HUES64 (cell line): ENCODE data around the gene MRPL23.

ENCODE experiments used
- H3K27ac ChIP-seq: 2 replicates; pipeline ENCODE4 v1.7.0; 2013; ENCODE audit warnings: low read depth, low read length, inconsistent platforms
- H3K27me3 ChIP-seq: 2 replicates; pipeline ENCODE4 v1.6.1; 2013; ENCODE audit warnings: mild to moderate bottlenecking, low read length; ENCODE audit not compliant: insufficient read depth
- H3K36me3 ChIP-seq: 2 replicates; pipeline ENCODE4 v1.6.1; 2013; ENCODE audit warnings: mild to moderate bottlenecking, low read length; ENCODE audit not compliant: insufficient read depth
- H3K4me1 ChIP-seq: 2 replicates; pipeline ENCODE4 v1.6.1; 2013; ENCODE audit warnings: mild to moderate bottlenecking, low read length, moderate library complexity; ENCODE audit not compliant: insufficient read depth
- H3K4me3 ChIP-seq: 2 replicates; pipeline ENCODE4 v1.5.1; 2013; ENCODE audit warnings: mild to moderate bottlenecking, low read length, moderate library complexity
- H3K9ac ChIP-seq: 2 replicates; pipeline ENCODE4 v1.6.1; 2013; ENCODE audit warnings: mild to moderate bottlenecking, low read depth, low read length
- H3K9me3 ChIP-seq: 2 replicates; pipeline ENCODE4 v1.6.1; 2013; ENCODE audit warnings: low read depth, low read length; ENCODE audit not compliant: insufficient read depth
- WGBS: fragments of 150-250, 120-280 bp; methylation state at CpG from one replicate; pipeline ENCODE4 v1.1.7; 2013; ENCODE audit warnings: missing lambda C conversion rate; 5-methylcytosine and 5-hydroxymethylcytosine counted together

The MRPL23 gene

DNA sequence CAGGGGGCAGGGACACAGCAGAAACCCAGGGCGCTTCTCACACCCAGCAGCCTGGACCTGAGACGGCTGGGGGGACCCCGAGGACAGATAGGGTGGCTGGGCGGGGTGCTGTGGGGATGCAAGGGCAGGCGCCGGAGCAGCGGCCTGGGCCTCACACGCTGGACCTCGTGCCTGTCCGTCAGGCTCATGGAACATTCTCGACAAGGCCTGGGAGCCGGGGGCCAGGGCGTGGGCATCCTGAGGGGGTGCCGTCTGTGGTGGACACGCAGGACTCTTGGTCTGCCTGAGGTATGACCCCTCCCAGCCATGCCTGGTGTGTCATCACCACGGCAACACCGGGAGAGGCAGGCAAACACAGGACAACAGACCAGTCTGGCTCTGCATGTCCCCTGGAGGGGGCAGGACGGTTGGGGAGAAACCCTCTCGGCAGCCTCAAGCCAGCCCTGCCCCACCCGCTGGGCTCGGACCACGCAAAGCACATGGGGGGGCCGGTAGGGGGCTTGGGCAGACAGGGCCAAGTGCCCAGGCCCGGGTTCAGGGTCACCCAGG lies 21.4 kb downstream of the MRPL23 start:
- Histone ChIP-seq H3K27ac (no peak overlapping the region), H3K4me1 (no peaks in the 10 kb centered on the region), H3K9me3 (no peaks in the 10 kb centered on the region), H3K4me3 (no peak overlapping the region), H3K36me3 (no peaks in the 10 kb centered on the region), H3K9ac (no peak overlapping the region), H3K27me3 (no peaks in the 10 kb centered on the region)
- WGBS: no CpG with 5 or more reads among the region's 24 CpGs

DNA sequence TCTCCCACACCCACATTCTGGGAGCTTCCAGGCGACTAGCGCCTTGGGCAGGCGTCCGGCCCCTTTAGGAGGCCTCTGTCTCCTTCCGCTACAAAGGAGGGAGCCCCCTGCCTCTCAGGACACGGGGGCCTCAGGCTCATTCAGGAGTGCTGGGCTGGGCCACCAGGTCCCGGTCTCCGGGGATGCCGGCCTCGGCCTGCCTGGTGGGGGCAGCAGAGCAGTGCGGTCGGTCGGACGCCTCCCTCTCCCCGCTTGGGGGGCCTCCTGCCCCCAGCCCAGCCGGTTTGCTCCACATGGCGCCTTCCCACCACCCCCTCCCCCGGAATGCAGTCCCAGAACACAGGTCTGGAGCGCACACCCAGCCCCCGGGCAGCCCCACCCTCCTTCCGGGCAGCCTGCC lies 21.9 kb downstream of the MRPL23 start:
- Histone ChIP-seq H3K27ac (no peak overlapping the region), H3K4me3 (no peak overlapping the region), H3K4me1 (no peaks in the 10 kb centered on the region), H3K27me3 (no peaks in the 10 kb centered on the region), H3K9me3 (no peaks in the 10 kb centered on the region), H3K9ac (no peak overlapping the region), H3K36me3 (no peaks in the 10 kb centered on the region)
- WGBS: no CpG with 5 or more reads among the region's 21 CpGs

DNA sequence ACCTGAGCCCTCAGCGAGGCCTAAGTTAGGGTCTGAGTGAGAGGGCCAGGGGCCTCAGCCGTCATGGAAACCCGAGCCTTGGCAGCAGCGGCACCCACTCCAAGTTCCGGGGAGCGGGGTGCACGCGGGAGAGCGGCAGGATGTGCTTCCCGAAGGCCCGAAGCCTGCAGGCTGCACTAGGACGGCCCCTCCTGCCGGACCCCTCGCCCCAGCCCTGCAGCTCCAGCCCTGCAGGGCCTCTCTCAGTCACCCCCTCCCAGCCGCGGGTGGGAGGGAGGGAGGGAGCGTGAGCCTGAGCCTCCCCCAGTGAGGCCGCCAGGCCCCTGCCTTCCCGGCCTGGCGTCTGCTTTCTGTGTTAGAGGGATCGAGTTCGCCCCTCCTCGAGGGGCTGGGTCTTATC lies 22.6 kb downstream of the MRPL23 start:
- H3K4me3 ChIP-seq: no peak overlapping the region
- H3K9me3 ChIP-seq: no peaks in the 10 kb centered on the region
- H3K9ac ChIP-seq: no peak overlapping the region
- no peaks in the 10 kb centered on the region for H3K27me3 ChIP-seq
- WGBS: no CpG with 5 or more reads among the region's 23 CpGs
- no peak overlapping the region for H3K27ac ChIP-seq
- no peaks in the 10 kb centered on the region for H3K36me3 ChIP-seq
- no peaks in the 10 kb centered on the region for H3K4me1 ChIP-seq

DNA sequence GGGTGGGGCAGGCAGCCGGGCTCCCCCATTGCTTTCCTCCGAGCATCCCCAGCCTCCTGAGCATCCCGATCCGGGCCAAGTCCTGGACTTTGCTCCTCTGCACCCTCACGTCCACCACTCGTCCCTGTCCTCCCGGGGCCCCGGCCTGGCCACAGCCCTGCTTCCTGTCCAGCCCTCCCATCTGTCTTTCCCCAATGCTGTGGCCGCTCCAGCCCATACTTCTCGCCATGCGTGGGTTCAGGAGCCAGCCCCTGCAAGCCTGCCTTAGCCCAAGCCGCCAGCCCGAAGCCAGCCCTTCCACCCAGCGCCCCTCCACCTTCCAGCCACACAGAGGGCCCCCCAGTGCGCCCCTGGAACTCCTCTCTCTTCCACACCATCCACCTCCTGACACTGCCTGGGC lies 23.8 kb downstream of the MRPL23 start:
- Histone ChIP-seq H3K27ac (no peak overlapping the region), H3K4me3 (no peak overlapping the region), H3K27me3 (no peaks in the 10 kb centered on the region), H3K9me3 (no peaks in the 10 kb centered on the region), H3K9ac (no peak overlapping the region), H3K36me3 (no peaks in the 10 kb centered on the region), H3K4me1 (no peaks in the 10 kb centered on the region)
- WGBS: 94% methylated on average over 9 of the region's 15 CpGs

DNA sequence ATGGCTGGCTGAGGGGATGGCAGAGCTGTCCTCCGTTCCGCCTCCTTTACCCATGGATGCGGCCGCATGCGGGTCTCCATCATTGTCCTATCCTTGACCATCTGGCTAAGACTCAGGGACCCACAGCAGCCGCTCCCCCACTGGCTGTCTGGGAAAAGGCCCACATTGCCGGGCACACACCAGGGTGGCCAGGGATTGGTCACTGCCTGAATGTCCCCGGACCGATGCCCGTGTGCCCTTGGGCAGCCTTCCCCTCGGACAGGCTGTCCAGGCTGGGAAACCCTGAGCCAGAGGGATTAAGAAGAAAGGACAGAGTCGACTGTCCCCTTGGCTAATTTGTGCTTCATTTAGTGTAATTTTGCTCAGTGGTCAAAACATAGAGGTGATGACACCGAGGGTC lies 28.1 kb downstream of the MRPL23 start:
- Histone ChIP-seq H3K9ac (no peak overlapping the region), H3K36me3 (no peaks in the 10 kb centered on the region), H3K9me3 (no peaks in the 10 kb centered on the region), H3K27ac (no peak overlapping the region), H3K27me3 (no peaks in the 10 kb centered on the region), H3K4me3 (no peak overlapping the region), H3K4me1 (no peaks in the 10 kb centered on the region)
- no CpG with 5 or more reads among the region's 13 CpGs for WGBS

DNA sequence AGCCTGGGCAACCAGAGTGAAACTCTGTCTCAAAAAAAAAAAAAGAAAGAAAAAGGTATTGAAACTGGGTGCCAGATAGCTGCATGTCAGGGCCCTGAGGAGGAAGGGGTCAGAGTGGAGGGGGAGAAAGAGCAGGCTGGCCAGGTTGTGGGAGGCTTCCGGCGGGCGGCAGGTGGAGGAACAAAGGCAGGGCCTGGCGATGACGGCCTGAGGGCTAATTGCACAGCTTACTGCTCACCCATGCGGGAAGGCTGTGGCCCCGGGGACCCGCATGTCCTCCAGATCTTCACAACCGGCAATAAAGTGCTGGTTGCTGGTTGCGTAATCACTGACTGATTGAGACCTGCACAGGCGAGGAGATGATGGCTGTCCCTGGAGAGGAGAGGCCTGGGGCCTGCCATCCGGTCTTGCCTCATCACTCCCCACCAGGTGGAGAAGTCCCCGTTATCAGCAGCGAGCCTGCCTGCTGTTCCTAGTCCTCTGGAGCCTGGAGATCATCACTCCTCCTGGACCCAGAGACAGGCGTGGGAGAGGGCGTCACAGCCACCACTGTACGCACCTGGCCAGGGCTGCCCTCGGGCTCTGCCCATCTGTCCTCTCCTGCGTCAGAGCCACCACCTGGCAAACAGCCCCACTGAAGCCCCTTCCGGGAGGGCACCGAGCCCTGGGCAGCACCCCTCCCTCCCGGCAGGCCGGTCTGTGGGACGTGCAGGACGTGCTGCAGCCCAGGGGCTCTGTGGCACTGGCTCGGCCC lies 31.8 kb downstream of the MRPL23 start:
- Histone ChIP-seq H3K9me3 (no peaks in the 10 kb centered on the region), H3K4me3 (no peak overlapping the region), H3K4me1 (no peaks in the 10 kb centered on the region), H3K9ac (no peak overlapping the region), H3K27ac (no peak overlapping the region), H3K36me3 (no peaks in the 10 kb centered on the region), H3K27me3 (no peaks in the 10 kb centered on the region)
- 84% methylated on average over 6 of the region's 26 CpGs for WGBS

DNA sequence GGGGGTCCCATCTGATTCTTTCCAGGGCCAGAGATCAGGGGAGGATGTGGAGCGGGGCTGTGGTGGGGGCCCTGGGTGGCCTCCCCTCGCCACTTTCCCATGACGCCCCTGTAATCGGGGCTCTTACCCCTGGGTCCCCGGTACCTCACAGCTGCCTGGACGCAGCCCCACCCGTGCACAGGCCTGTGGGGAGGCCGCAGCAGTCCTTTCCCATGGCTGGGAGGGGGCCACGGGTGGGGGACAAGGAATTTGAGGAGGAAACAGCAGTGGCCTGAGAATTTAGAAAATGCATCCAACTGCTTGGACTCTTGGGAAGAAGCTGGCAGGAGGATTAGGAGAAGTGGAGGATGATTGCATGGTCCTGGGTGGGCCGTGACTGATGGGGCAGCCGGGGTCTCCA lies 32.5 kb downstream of the MRPL23 start:
- Histone ChIP-seq H3K9ac (no peak overlapping the region), H3K36me3 (no peaks in the 10 kb centered on the region), H3K4me1 (no peaks in the 10 kb centered on the region), H3K9me3 (no peaks in the 10 kb centered on the region), H3K27ac (no peak overlapping the region), H3K27me3 (no peaks in the 10 kb centered on the region), H3K4me3 (no peak overlapping the region)
- no CpG with 5 or more reads among the region's 11 CpGs for WGBS

DNA sequence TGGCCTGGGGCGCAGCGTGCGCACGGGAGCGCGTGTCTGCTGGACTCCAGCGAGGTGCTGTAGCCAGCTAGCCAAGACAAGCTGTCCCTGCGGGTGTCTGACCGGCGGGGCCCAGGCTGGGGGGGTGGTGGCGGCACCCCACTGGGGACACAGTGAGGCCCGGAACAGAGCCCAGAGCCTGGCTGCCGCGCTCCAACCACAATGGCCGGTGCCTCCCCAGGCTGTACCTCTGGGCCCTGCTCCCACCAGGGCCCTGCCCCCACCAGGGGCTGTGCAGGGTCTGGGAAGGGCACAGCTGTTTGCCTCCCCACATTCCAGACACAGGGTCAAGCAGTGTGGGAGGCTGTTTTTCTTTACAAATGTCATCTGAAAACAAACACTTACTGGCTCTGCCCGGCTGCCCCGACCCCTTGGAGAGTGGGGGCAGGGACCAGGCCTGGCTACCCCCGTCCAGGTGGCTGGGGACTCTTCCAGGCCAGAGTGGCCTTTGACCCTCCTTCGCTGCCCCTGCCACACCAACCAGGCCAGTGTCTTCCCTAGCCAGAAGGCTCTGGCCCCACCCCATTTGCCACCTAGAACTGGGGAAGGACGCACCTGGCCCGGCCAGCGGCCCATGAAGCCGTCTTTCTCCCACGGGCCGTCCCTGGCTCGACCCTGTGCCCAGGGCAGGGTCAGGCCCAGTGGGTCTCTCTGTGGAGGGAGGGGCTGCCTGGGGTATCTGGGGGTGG lies 35.9 kb downstream of the MRPL23 start:
- no peaks in the 10 kb centered on the region for H3K9me3 ChIP-seq
- no peak overlapping the region for H3K4me3 ChIP-seq
- no CpG with 5 or more reads among the region's 26 CpGs for WGBS
- no peak overlapping the region for H3K9ac ChIP-seq
- H3K36me3 ChIP-seq: no peaks in the 10 kb centered on the region
- no peaks in the 10 kb centered on the region for H3K4me1 ChIP-seq
- H3K27me3 ChIP-seq: no peaks in the 10 kb centered on the region
- no peak overlapping the region for H3K27ac ChIP-seq

DNA sequence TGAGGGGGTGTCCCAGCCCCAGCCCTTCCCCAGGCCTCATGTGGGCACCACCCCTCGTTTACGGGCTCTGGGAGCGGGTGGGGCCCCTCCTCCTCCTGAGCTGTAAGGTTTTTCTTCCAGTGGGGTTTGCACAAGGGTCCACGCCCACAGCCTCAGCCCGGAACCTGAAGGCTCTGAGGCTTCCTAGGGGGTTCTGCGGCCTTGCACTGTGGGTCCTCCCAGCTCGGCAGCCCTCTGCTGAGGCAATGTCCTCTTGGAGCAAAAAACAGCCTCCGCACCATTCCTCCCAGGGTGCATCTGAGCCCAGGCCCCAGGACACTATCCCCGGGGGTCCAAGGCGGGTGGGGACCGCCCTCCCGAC lies 36.4 kb downstream of the MRPL23 start:
- Histone ChIP-seq H3K4me3 (no peak overlapping the region), H3K27ac (no peak overlapping the region), H3K4me1 (no peaks in the 10 kb centered on the region), H3K27me3 (no peaks in the 10 kb centered on the region), H3K36me3 (no peaks in the 10 kb centered on the region), H3K9ac (no peak overlapping the region), H3K9me3 (no peaks in the 10 kb centered on the region)
- WGBS: 94% methylated on average over 7 of the region's 12 CpGs

DNA sequence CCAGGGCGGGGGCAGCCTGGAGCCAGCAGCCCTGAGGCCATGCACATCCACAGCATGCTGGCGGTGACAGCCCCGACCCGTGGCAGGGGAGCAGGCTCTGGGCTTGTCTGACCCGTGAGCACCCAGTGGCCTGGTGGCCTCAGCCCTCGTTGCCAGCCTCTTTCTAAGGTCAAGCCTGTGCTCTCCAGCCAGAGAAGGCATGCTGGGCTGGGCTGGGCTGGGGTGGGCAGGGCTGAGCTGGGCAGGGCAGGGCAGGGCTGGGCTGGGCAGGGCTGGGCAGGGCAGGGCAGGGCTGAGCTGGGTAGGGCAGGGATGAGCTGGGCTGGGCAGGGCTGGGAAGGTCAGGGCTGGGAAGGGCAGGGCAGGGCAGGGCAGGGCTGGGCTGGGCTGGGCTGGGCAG lies 39.9 kb downstream of the MRPL23 start:
- Histone ChIP-seq H3K4me1 (no peaks in the 10 kb centered on the region), H3K4me3 (no peak overlapping the region), H3K27ac (no peak overlapping the region), H3K9ac (no peak overlapping the region), H3K9me3 (no peaks in the 10 kb centered on the region), H3K36me3 (no peaks in the 10 kb centered on the region), H3K27me3 (no peaks in the 10 kb centered on the region)
- WGBS: no CpG with 5 or more reads among the region's 6 CpGs

DNA sequence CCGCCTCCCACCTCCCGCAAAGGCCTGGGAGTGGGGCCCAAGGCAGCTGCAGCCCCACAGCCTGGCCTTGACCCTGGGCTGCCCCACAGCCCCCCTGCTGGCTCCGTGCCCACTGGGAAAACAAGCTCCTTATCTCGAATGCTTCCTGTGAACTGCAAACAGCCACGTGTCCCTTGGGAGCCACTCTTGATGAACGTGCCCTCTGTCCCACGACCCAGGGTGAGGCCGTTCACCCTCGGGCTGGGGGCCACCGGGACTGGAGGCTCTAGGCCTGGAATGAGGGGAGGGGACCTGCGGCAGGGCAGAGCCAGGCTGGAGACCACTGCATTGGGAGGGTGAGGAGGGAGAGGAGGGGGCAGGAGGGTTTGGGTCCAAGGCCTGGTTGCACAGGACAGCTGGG lies 41.0 kb downstream of the MRPL23 start:
- Histone ChIP-seq H3K27ac (no peak overlapping the region), H3K27me3 (no peaks in the 10 kb centered on the region), H3K36me3 (no peaks in the 10 kb centered on the region), H3K9ac (no peak overlapping the region), H3K4me3 (no peak overlapping the region), H3K4me1 (no peaks in the 10 kb centered on the region), H3K9me3 (no peaks in the 10 kb centered on the region)
- WGBS: no CpG with 5 or more reads among the region's 11 CpGs
